HEK293 (cell line): ENCODE data around the gene BTG2.

Source experiments
- BCL11A ChIP-seq: fragments of 450-650 bp; formaldehyde crosslinking; IDR thresholded peaks from 2 replicates; pipeline ENCODE4 v1.5.1; 2016; ENCODE audit warnings: low read depth, missing biosample characterization, missing genetic modification characterization
- REST ChIP-seq: fragments of 450-650 bp; formaldehyde crosslinking; IDR thresholded peaks from 2 replicates; pipeline ENCODE4 v1.5.1; 2016; ENCODE audit warnings: missing biosample characterization, missing genetic modification characterization
- TCF7L2 ChIP-seq: IDR thresholded peaks from 2 replicates; pipeline ENCODE4 v1.6.1; 2011; ENCODE audit warnings: low read depth, mild to moderate bottlenecking, inconsistent platforms, low read length, moderate library complexity, borderline replicate concordance
- ZBTB21 ChIP-seq: fragments of 450-650 bp; formaldehyde crosslinking; IDR thresholded peaks from 2 replicates; pipeline ENCODE4 v1.5.1; 2017; ENCODE audit warnings: missing biosample characterization, missing genetic modification characterization
- ZNF26 ChIP-seq: fragments of 450-650 bp; formaldehyde crosslinking; IDR thresholded peaks from 2 replicates; pipeline ENCODE4 v1.5.1; 2016; ENCODE audit warnings: missing biosample characterization, missing genetic modification characterization
- ZNF324 ChIP-seq: fragments of 450-650 bp; formaldehyde crosslinking; IDR thresholded peaks from 2 replicates; pipeline ENCODE4 v1.5.1; 2016; ENCODE audit warnings: missing biosample characterization, missing genetic modification characterization
- ZNF747 ChIP-seq: fragments of 450-650 bp; formaldehyde crosslinking; IDR thresholded peaks from 2 replicates; pipeline ENCODE4 v1.5.1; 2016; ENCODE audit warnings: missing biosample characterization, missing genetic modification characterization
- TF ChIP-seq, protein P1 (sequence below): fragments of 450-650 bp; formaldehyde crosslinking; IDR thresholded peaks from 2 replicates; pipeline ENCODE4 v1.5.0; 2017; ENCODE audit warnings: missing biosample characterization, missing genetic modification characterization, borderline replicate concordance
- TF ChIP-seq, protein P2 (sequence below): fragments of 450-650 bp; formaldehyde crosslinking; IDR thresholded peaks from 2 replicates; pipeline ENCODE4 v1.5.1; 2016; ENCODE audit warnings: missing biosample characterization, missing genetic modification characterization
- TF ChIP-seq, protein P3 (sequence below): fragments of 450-650 bp; formaldehyde crosslinking; IDR thresholded peaks from 2 replicates; pipeline ENCODE4 v1.5.1; 2016; ENCODE audit warnings: missing biosample characterization, missing genetic modification characterization, low read depth
- TF ChIP-seq, protein P4 (sequence below): fragments of 450-650 bp; formaldehyde crosslinking; IDR thresholded peaks from 2 replicates; pipeline ENCODE4 v1.5.1; 2016; ENCODE audit warnings: missing biosample characterization, missing genetic modification characterization, low read depth

GRCh38 chr1:203340112-203340790 is 34.9 kb downstream of the BTG2 start:
- TF ChIP-seq, protein P1, sequence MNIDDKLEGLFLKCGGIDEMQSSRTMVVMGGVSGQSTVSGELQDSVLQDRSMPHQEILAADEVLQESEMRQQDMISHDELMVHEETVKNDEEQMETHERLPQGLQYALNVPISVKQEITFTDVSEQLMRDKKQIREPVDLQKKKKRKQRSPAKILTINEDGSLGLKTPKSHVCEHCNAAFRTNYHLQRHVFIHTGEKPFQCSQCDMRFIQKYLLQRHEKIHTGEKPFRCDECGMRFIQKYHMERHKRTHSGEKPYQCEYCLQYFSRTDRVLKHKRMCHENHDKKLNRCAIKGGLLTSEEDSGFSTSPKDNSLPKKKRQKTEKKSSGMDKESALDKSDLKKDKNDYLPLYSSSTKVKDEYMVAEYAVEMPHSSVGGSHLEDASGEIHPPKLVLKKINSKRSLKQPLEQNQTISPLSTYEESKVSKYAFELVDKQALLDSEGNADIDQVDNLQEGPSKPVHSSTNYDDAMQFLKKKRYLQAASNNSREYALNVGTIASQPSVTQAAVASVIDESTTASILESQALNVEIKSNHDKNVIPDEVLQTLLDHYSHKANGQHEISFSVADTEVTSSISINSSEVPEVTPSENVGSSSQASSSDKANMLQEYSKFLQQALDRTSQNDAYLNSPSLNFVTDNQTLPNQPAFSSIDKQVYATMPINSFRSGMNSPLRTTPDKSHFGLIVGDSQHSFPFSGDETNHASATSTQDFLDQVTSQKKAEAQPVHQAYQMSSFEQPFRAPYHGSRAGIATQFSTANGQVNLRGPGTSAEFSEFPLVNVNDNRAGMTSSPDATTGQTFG (tag by site-specific recombination): no peak
- TF ChIP-seq BCL11A (tag by site-specific recombination) (no peak), TCF7L2 (no peak), REST (tag by site-specific recombination) (no peak), ZNF747 (no peak), ZNF324 (tag by site-specific recombination) (no peak), ZNF26 (tag by site-specific recombination) (no peak), ZBTB21 (tag by site-specific recombination) (no peak)
- TF ChIP-seq, protein P2, sequence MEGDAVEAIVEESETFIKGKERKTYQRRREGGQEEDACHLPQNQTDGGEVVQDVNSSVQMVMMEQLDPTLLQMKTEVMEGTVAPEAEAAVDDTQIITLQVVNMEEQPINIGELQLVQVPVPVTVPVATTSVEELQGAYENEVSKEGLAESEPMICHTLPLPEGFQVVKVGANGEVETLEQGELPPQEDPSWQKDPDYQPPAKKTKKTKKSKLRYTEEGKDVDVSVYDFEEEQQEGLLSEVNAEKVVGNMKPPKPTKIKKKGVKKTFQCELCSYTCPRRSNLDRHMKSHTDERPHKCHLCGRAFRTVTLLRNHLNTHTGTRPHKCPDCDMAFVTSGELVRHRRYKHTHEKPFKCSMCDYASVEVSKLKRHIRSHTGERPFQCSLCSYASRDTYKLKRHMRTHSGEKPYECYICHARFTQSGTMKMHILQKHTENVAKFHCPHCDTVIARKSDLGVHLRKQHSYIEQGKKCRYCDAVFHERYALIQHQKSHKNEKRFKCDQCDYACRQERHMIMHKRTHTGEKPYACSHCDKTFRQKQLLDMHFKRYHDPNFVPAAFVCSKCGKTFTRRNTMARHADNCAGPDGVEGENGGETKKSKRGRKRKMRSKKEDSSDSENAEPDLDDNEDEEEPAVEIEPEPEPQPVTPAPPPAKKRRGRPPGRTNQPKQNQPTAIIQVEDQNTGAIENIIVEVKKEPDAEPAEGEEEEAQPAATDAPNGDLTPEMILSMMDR (tag by site-specific recombination): peak; percentile 46; the same call in 1 of the 2 replicates
- TF ChIP-seq, protein P3, sequence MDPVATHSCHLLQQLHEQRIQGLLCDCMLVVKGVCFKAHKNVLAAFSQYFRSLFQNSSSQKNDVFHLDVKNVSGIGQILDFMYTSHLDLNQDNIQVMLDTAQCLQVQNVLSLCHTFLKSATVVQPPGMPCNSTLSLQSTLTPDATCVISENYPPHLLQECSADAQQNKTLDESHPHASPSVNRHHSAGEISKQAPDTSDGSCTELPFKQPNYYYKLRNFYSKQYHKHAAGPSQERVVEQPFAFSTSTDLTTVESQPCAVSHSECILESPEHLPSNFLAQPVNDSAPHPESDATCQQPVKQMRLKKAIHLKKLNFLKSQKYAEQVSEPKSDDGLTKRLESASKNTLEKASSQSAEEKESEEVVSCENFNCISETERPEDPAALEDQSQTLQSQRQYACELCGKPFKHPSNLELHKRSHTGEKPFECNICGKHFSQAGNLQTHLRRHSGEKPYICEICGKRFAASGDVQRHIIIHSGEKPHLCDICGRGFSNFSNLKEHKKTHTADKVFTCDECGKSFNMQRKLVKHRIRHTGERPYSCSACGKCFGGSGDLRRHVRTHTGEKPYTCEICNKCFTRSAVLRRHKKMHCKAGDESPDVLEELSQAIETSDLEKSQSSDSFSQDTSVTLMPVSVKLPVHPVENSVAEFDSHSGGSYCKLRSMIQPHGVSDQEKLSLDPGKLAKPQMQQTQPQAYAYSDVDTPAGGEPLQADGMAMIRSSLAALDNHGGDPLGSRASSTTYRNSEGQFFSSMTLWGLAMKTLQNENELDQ: no peak
- TF ChIP-seq, protein P4, sequence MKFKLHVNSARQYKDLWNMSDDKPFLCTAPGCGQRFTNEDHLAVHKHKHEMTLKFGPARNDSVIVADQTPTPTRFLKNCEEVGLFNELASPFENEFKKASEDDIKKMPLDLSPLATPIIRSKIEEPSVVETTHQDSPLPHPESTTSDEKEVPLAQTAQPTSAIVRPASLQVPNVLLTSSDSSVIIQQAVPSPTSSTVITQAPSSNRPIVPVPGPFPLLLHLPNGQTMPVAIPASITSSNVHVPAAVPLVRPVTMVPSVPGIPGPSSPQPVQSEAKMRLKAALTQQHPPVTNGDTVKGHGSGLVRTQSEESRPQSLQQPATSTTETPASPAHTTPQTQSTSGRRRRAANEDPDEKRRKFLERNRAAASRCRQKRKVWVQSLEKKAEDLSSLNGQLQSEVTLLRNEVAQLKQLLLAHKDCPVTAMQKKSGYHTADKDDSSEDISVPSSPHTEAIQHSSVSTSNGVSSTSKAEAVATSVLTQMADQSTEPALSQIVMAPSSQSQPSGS (tag by site-specific recombination): no peak
